Testis (tissue), 2 donors: Measurements from ENCODE around the gene CELA2A.
"Not testable (repeated sequence)": the region's sequence is repeated elsewhere in the genome, so short reads cannot be mapped to it uniquely, and the experiment has no call there.

Experiments used
- POLR2A ChIP-seq: fragments of 450-650 bp; IDR thresholded peaks from one replicate; pipeline ENCODE4 v1.6.1; 2017; ENCODE audit warnings: antibody characterized with exemption, mild to moderate bottlenecking, moderate library complexity
- TF ChIP-seq, protein P1 (sequence below), 3 experiments: fragments of 450-650 bp in 2 of 3; fragments of 200-600 bp in 1 of 3; sonication (generic) in 1 of 3; IDR thresholded peaks; one replicate each; pipeline ENCODE4 v1.5.1; 2016 to 2019; ENCODE audit warnings: antibody characterized with exemption in 3 of 3, mild to moderate bottlenecking in 2 of 3, moderate library complexity in 1 of 3

DNA sequence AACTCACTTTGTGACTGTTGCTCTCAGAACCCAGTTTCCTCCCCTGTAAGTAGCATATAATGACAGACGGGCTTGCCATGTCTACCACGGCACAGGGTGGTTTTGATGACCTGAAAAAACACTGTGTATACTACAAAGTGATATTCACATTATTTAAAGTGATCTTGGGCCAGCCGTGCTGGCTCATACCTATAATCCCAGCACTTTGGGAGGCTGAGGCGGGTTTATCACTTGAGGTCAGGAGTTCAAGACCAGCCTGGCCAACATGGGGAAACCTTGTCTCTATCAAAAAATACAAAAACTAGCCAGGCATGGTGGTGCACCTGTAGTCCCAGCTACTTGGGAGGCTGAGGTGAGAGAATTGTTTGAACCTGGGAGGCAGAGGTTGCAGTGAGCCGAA is 58.0 kb downstream of the CELA2A start:
- TF ChIP-seq, protein P1, sequence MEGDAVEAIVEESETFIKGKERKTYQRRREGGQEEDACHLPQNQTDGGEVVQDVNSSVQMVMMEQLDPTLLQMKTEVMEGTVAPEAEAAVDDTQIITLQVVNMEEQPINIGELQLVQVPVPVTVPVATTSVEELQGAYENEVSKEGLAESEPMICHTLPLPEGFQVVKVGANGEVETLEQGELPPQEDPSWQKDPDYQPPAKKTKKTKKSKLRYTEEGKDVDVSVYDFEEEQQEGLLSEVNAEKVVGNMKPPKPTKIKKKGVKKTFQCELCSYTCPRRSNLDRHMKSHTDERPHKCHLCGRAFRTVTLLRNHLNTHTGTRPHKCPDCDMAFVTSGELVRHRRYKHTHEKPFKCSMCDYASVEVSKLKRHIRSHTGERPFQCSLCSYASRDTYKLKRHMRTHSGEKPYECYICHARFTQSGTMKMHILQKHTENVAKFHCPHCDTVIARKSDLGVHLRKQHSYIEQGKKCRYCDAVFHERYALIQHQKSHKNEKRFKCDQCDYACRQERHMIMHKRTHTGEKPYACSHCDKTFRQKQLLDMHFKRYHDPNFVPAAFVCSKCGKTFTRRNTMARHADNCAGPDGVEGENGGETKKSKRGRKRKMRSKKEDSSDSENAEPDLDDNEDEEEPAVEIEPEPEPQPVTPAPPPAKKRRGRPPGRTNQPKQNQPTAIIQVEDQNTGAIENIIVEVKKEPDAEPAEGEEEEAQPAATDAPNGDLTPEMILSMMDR (IDR thresholded peaks at IDR 0.05): not testable (repeated sequence)
- TF ChIP-seq POLR2A: not testable (repeated sequence)
